HG03060 (cell line): ENCODE measurements around the gene ATF2.
"Not testable (repeated sequence)": the region's sequence is repeated elsewhere in the genome, so short reads cannot be mapped to it uniquely, and the experiment has no call there.

Experiments
- ATAC-seq: cut with Tn5 transposase; IDR thresholded peaks from one replicate; pipeline ENCODE4 v1.9.1; 2021; ENCODE audit warnings: low read depth, moderate number of reproducible peaks; ENCODE audit not compliant: unreplicated experiment

ATF2 gene

GRCh38 chr2:175101514-175101913, 66.5 kb downstream of the ATF2 start:
- no peak for ATAC-seq

- ATAC-seq, result no peak
Measured at GRCh38 chr2:175097297-175097696, 70.7 kb downstream of the ATF2 start.

- ATAC-seq, result not testable (repeated sequence)
Measured at GRCh38 chr2:175084117-175084516, 83.9 kb downstream of the ATF2 start.

- no peak for ATAC-seq
Measured at GRCh38 chr2:175080479-175080878, 87.5 kb downstream of the ATF2 start.

GRCh38 chr2:175076272-175076671, 91.7 kb downstream of the ATF2 start:
- no peak for ATAC-seq

GRCh38 chr2:175074478-175074877, 93.5 kb downstream of the ATF2 start:
- no peak for ATAC-seq

GRCh38 chr2:175068534-175068933, 99.5 kb downstream of the ATF2 start:
- ATAC-seq, result no peak

GRCh38 chr2:175066411-175066810, 101.6 kb downstream of the ATF2 start:
- ATAC-seq, result no peak

GRCh38 chr2:175064797-175065196, 103.2 kb downstream of the ATF2 start:
- no peak for ATAC-seq

- ATAC-seq, result no peak
Measured at GRCh38 chr2:175063741-175064140, 104.3 kb downstream of the ATF2 start.

- ATAC-seq, result no peak
Measured at GRCh38 chr2:175062787-175063585, 105.0 kb downstream of the ATF2 start.

GRCh38 chr2:175057078-175057685, 110.8 kb downstream of the ATF2 start:
- ATAC-seq, result no peak

GRCh38 chr2:175055993-175056392, 112.0 kb downstream of the ATF2 start:
- no peak for ATAC-seq

- no peak for ATAC-seq
Measured at GRCh38 chr2:175054340-175054739, 113.7 kb downstream of the ATF2 start.

GRCh38 chr2:175049661-175050060, 118.3 kb downstream of the ATF2 start:
- ATAC-seq, result no peak

- no peak for ATAC-seq
Measured at GRCh38 chr2:175048275-175048674, 119.7 kb downstream of the ATF2 start.

- ATAC-seq, result no peak
Measured at GRCh38 chr2:175039490-175039889, 128.5 kb downstream of the ATF2 start.

- no peak for ATAC-seq
Measured at GRCh38 chr2:175039031-175039430, 129.0 kb downstream of the ATF2 start.

GRCh38 chr2:175037941-175038340, 130.1 kb downstream of the ATF2 start:
- no peak for ATAC-seq

GRCh38 chr2:175036582-175037018, 131.4 kb downstream of the ATF2 start:
- ATAC-seq, result no peak

- ATAC-seq, result no peak
Measured at GRCh38 chr2:175035806-175036205, 132.2 kb downstream of the ATF2 start.

GRCh38 chr2:175034716-175035115, 133.3 kb downstream of the ATF2 start:
- no peak for ATAC-seq
